Kidney glomerular epithelial cell (primary cell): ENCODE results near the gene PAK2.
"Not testable (repeated sequence)": the region's sequence is repeated elsewhere in the genome, so short reads cannot be mapped to it uniquely, and the experiment has no call there.

ENCODE experiments used
- DNase-seq: peaks from one replicate; lab custom pipeline; 2025; lab: John Stamatoyannopoulos, UW

PAK2 gene

DNA sequence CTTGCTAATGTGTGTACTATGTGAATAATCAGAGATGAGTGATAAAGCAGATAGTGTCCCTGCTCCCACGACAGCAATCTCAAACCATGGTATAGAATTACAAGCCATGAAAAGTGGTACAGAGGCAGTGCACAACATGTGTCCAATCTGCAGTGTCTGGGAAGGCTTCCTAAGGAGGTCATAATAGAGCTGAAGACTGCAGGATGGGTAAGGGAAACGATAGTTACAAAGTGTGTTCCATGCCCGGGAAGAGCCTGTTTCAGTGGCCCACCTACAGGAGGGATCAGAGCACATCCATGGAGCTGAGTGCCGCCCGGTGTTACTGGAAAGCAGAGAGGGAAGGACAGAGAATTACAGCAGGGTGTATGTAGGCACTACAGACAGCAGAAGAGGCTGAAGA, 48.9 kb downstream of the PAK2 start:
- DNase-seq = no peak

DNA sequence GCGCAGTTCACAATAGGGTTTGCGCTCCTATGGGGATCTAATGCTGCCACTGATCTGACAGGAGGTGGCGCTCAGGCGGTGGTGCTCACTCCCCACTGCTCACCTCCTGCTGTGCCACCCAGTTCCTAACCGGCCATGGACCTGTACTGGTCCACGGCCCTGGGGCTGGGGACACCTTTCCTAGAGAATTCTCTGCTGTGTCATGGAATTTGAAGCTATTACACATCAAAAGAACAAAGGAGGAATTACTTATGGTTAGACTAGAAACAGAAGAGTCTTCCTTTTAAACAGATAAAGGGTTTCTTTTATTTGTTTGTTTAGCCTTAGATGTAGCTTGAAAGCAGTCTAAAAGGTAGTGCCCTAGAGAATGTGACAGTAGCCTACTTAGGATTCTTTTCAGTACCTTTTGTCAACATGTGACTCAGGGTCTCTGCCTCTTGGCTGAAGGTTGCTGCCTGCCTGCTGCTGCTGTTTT, 50.3 kb downstream of the PAK2 start:
- DNase-seq = no peak

DNA sequence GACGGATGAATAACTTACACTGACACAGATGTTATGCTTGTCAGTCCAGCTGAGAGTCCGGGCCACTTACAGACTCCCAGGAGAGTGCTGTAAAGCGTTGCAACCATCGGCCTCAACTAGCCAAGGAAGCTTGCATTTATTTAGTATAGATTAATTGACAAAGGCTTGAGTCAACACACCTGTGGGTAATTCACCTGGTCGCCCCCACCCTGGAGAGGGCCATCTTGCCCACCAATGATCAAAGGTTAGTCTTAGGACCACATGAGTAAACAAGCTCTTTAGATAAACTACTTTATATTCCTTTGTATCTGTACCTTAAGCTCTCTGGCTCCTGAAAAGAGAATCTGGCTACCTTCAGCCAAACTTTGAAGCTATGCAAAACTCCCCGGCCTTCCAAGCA, 51.0 kb downstream of the PAK2 start:
- no peak for DNase-seq

DNA sequence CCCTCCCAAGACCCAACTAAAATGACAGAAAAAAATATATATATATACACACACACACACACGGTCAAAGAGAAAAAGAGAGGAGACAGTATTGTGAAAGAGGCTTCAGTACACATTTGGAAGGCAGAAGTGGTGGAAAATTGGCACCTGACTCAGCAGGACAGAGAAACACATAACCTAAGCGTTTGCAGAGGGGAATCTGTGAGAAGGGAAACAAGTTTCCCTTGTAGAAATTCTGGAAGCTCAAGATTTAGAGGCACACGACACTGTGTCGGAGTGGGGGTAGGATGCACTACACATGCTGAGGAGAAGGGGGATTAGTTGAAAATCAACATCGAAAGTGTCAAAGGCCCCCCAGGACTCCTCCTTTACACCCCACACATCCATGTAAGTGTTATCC, 53.1 kb downstream of the PAK2 start:
- no peak for DNase-seq

DNA sequence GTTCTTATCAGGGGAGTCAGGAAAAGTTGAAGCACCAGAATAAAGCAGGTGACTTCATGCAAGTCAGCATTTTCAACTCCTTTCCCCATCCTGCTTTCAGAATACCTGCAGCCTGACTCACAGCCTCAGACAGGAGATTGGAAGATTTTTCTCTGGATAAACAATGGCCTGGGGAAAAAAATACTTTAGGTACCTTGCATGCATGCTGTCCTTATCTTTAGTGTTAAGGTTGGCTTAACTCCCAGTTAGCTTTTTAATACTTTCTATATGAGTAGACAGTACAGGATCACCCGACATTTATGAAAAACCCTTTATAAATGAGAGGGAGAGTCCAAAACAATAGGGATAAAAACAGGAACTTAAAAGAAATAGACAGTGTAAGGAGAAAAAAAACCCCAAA, 53.6 kb downstream of the PAK2 start:
- peak; percentile 97 for DNase-seq

DNA sequence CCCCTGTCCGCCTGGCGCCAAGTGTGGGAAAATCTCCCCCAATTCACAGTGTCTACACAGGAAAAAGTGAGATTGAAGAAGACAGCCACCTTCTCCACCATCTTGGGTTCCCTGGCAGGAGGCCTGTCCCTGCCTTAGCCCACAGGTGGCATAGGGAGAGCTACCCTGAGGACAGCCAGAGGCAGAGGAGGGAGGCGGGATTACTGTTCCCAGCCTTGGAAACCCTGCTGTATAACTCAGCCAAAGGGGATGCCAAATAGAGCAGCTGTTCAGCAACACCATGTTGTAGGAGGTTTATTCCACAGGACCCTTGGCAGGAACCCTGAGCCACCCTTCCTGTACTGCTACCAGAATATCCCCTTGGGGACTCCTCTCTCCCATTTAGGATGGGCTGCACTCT, 54.8 kb downstream of the PAK2 start:
- no peak for DNase-seq

DNA sequence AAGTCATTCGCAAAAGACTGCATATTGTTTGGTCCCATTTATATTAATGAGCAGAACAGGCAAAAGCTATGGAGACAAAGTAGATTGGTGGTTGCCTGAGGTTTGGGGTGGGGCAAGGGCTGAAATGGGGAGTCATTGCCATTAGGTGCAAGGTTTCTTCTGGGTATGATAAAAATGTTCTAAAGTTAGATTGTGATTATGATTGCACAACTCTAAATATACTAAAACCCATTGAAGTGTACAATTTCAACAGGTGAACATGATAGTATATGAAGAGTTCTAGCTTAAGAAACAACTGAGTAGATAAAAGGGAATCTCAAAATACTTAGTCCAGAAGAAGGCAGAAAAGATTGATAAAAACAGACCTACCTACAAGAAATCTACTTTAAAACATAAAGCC, 56.7 kb downstream of the PAK2 start:
- DNase-seq = no peak

DNA sequence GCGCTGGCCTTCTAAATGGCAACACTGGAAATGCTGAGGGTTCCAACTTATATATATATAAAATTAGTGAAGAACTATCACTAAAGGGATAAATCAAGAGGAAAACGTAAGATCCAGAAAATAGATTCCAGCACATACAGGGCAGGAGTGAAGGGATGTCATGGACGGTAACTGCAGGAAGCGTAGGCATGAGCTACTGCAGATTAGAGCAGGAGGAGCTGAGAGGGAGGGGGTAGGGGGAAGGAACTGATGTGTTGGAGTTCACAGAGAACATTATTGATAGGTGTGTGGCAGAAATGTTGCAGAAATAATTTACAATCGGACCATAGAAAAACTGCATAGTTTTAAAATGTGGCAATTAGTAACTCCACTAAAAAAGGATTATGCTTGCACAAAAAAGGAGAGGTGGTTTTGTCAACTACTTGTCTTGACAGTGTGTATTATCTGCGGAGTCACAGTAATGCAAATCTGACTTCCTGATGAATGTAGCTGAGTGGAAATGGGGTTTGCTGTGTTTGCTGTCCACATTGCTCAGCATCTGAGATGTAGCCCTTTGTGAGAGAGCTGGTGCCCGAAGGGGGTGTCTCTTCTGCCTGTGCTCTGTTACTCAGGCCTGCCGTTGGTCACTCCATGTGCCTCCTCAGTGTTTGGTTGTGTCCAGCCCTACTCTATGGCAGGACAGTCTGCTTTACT, 61.2 kb downstream of the PAK2 start:
- no peak for DNase-seq

DNA sequence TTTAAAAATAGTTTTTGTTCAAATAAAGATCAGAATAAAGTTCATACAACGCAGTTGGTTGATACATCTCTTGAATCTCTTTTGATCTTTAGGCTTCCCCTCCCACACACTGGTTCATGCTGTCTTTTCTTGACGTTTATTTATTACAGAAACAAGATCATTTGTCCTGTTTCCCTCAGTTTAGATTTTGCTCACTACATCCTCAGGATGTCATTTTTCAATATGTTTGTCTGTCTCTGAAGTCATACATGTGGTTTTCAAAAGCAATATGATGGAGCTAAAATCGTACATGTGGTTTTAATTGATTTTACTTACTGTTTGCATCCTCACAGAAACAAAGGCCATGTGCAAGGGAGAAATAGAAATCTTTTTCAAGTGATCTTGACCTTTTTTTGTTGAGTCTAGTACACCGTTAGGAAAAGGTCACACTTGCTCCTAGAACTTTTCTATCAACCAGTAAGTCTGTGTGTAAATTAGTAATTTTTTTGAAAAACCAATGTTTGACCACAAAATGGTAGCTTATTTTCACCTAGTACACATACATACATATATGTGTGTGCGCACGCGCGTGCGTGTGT, 64.3 kb downstream of the PAK2 start:
- DNase-seq = no peak

DNA sequence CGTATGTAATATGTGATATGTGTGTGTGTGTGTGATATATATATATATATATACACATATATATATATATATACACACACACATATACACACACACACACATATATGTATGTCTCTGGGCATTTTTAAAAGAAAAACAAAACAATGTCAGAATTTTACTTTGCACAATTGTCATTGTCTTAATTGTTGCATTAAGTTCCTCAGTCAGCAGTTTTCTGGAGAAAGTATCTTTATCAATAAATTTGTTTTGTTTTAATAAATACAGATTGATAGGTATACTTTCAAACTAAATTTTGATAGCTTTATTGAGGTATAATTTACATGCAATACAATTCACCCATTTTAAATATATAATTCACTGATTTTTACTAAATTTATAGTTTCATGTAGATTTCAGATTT, 65.1 kb downstream of the PAK2 start:
- DNase-seq = no peak

DNA sequence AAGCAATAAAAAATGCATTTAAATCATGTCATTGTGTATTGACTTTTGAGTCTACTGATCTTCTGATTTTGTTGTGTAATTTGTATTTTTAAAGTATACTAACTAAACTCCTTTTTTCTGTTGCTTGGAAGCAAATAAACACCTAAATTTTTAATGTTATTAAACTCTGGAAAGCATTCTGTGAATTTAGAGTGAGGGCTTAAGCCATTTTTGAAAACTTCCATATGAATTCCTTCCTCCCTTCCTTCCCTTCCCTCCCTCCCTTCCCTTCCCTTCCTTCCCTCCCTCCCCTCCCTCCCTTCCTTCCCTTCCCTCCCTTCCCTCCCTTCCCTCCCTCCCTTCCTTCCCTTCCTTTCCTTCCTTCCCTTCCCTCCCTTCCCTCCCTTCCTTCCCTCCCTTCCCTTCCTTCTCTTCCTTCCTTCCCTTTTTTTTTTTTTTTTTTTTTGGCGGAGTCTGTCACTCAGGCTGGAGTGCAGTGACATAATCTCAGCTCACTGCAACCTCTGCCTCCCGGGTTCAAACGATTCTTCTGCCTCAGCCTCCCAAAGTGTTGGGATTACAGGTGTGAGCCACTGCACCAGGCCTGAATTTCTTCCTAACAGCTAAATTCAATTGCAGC, 71.4 kb downstream of the PAK2 start:
- DNase-seq = no peak

DNA sequence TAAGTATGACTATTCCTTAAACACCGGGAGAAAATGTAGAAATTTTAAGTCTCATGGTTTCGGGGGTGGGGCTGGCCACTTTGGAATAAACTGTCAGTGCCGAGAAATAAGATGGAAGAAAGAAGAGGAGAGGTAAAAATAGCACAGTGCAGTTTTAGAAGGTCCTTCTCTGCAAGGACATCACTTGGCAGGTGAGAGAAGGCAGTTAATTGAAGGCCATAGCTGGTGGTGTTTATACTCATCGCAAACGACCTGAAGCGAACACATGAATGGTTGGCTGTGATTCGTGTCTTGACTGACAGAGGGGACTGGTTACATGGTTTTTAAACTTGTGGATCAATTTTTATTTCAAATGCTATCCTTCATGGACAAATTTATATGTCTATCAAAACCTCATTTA, 73.2 kb downstream of the PAK2 start:
- DNase-seq = no peak

DNA sequence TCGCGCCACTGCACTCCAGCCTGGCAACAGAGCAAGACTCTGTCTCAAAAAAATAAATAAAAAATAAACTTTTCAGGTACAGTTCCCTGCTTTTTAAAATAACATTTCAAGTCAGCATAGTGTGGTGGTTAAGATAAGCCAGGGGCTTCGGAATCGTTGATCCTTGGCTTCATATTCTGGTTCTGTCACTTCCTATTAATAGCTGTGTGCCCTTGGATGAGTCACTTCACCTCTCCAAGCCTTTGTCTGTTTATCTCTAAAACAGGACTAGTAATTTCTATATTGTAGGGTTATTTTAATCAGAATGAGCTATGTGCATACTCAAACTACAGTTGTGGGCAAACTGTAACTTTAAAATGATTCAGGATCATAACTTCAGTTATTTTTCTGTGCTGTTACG, 74.2 kb downstream of the PAK2 start:
- peak; percentile 39 for DNase-seq

DNA sequence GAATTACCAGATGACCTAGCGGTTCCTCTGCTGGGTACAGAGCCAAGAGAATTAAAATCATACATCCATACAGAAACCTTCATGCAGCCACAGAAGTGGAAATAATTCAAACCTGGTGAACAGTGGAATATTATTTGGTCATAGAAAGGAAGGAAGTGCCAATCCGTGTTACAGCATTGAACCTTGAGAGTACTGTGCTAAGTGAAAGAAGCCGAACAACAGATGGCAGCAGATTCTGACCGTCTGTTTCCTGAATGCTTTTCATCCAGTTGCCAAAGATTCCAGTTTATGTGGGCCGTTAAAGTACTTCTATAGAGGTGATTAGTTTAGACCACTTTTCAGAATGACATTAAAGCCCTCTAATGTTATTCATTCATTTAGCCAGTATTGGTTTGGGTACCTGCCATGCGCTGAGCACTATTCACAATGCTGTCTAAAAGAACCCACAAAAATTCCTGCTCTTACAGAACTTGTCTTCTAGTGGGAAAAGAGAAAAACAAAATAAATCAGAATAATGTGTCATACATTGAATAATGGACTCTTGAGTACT, 82.2 kb downstream of the PAK2 start:
- no peak for DNase-seq

DNA sequence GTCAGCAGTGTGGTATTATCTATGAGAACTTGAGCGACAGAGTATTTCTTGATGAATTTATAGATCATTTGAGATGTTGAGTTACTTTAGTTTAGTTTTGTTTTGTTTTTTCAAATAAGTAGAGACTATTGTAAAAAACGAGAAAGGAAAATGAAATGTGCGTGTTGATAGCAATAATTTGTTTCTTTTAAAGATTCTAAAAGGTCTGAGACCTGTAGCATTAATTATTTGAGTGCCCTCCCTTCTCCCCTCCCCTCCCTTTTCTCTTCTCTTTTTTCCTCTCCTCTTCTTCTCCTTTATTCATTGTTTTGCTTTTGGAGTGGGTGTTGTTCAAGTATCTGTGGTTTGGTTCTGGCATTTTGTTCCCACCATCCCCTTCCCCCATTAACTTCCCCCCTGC, 90.0 kb downstream of the PAK2 start:
- not testable (repeated sequence) for DNase-seq

DNA sequence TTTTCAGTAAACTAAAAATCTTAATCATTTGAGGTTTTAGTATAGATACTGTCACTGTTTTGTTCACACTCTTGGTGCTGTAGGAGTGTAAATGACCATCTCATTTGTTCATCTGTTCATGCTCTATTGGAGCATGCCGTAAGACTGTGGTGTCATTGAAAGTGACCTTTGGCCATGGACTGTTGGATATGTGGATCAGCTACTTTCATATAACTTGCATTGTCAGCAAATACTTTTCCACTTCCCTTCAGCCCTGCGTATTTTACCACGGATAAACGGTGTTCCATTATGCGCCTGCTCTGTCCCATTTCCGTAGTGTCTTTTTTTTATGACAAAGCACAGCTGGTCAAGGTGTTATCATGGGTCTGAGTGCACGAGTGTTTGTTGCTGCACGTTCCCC, 95.4 kb downstream of the PAK2 start:
- peak; percentile 93 for DNase-seq

DNA sequence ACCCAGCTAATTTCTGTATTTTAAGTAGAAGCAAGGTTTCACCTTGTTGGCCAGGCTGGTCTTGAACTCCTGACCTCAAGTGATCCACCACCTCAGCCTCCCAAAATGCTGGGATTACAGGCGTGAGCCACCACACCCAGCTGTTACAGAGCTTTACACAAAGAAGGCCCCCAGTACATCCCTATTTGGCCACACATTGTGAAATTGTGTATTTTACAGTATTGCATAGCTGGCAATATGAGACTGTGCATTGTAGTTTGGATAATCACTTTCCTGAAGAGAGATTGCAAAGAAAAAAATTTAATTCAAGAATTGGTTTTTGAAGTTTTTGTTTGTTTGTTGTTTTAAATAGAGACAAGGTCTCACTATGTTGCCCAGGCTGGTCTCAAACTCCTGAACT, 97.0 kb downstream of the PAK2 start:
- not testable (repeated sequence) for DNase-seq

DNA sequence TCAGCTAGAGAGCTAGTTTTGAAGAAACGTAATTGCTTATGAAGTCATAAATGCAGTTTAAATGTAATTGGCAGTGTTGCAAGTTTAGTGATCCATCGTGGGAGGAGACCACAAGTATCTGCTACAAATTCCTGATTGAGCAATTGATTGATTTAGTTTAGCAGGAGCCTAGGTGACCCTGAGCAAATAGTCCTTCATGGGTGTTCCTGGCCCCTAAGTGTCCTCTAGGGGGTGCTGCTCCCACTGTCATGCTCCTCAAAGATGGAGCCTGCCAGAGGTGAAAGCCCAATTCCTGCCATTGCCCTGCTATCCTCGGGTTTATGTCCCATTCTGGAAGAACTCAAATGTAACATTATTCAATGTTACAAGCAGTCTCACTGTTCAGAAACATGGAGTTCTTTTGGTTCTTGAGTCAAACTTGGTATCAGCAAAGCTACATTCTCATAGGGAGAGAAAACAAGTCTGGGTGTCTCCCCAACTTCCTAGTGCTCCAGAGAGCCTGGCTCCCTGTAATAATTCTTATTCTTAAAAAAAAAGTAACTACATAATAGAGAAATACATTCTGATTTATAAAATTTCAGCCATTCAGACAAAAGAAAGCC, 98.3 kb downstream of the PAK2 start:
- DNase-seq = peak; percentile 23

DNA sequence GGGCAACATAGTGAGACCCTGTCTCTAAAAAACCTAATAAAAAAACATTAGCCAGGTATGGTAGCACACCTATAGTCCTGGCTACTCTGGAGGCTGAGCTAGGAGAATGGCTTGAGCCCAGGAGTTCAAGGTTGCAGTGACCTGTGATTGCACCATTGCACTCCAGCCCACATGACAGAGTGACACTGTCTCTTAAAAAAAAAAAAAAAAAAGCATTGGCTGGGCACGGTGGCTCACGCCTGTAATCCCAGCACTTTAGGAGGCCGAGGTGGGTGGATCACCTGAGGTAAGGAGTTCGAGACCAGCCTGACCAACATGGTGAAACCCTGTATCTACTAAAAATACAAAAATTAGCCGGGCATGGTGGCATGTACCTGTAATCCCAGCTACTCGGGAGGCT, 99.7 kb downstream of the PAK2 start:
- DNase-seq = not testable (repeated sequence)

DNA sequence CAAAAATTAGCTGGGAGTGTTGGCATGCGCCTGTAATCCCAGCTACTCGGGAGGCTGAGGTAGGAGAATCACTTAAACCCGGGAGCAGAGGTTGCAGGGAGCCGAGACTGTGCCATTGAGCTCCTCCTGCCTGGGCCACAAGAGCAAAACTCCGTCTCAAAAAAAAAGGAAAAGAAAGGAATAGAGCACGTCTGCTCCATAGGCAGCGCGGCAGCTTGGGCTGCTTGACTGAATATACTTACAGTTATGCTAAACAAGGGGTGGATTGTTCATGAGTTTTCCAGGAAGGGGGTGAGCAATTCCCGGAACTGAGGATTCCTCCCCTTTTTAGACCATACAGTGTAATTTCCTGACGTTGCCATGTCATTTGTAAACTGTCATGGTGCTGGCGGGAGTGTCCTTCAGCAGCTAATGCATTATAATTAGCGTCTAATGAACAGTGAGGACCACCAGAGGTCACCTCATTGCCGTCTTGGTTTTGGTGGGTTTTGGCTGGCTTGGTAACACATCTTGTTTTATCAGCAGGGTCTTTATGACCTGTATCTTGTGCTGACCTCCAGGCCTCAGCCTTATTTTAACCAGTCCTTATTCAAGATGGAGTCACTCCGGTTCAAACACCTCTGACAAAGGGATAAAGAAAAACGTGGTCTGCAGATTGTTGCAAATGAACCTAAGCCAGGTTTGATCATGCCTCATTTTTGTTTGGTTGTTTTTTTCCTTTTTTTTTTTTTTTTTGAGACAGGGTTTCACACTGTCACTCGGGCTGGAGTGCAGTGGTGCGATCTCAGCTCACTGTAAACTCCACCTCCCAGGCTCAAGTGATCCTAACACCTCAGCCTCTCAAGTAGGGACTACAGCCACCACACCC, 103.1 kb downstream of the PAK2 start:
- DNase-seq = no peak

DNA sequence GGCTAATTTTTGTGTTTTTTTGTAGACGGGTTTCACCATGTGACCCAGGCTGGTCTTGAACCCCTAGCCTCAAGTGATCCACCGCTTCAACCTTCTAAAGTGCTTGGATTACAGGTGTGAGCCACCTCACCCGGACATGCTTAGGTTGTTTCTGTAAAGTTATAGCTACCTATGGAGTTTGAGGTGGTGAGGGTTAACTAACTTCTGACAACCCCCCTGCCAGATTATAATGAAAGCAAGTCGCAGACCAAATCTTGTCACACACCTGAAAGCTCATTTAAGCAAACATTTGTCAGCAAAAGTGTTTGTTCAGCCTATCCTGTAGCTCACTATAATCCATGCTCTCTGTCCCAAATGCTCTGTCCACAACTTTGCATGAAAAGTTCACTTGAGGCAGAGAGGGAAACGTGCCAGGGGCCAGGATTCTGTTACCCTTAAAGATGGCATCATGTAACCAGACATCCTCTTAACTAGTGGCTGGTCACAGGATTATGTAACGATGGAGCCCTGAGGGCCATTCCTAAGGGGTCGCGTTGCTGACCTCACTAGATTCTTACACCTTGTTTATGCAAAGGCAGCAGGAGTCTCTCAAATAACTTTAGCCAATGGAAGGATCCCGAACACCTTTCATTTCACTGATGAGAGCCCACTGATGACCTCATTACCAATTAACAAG, 103.9 kb downstream of the PAK2 start:
- no peak for DNase-seq
